Activated CD8-positive, alpha-beta memory T cell treated with anti-CD3 and anti-CD28 coated beads, Interleukin-2, amount 50 U/mL, for 1 hour (primary cell): ENCODE data around the gene C1QTNF1.
"Not testable (repeated sequence)": the region's sequence is repeated elsewhere in the genome, so short reads cannot be mapped to it uniquely, and the experiment has no call there.

Source experiments
- DNase-seq: peaks from one replicate; pipeline ENCODE4 v3.0.0-alpha.2; 2020; ENCODE audit errors: extremely low read depth

The C1QTNF1 gene

GRCh38 chr17:79023180-79023705 is 726 bp upstream of the C1QTNF1 start:
- no peak for DNase-seq

GRCh38 chr17:79024901-79025737 is 1.1 kb downstream of the C1QTNF1 start:
- no peak for DNase-seq

GRCh38 chr17:79026376-79027273 is 2.7 kb downstream of the C1QTNF1 start:
- no peak for DNase-seq

- no peak for DNase-seq
Observed at GRCh38 chr17:79027274-79027924, 3.4 kb downstream of the C1QTNF1 start.

GRCh38 chr17:79027925-79028491 is 4.0 kb downstream of the C1QTNF1 start:
- no peak for DNase-seq

- DNase-seq, result no peak
Observed at GRCh38 chr17:79028496-79029326, 4.7 kb downstream of the C1QTNF1 start.

GRCh38 chr17:79029327-79030009 is 5.5 kb downstream of the C1QTNF1 start:
- DNase-seq, result no peak

- DNase-seq, result not testable (repeated sequence)
Observed at GRCh38 chr17:79030636-79031035, 6.7 kb downstream of the C1QTNF1 start.

GRCh38 chr17:79031996-79032875 is 8.3 kb downstream of the C1QTNF1 start:
- DNase-seq, result no peak

- no peak for DNase-seq
Observed at GRCh38 chr17:79033046-79033616, 9.2 kb downstream of the C1QTNF1 start.

GRCh38 chr17:79033741-79034501 is 10.0 kb downstream of the C1QTNF1 start:
- no peak for DNase-seq

GRCh38 chr17:79034931-79035485 is 11.0 kb downstream of the C1QTNF1 start:
- DNase-seq, result no peak

- DNase-seq, result no peak
Observed at GRCh38 chr17:79035686-79036085, 11.7 kb downstream of the C1QTNF1 start.

- no peak for DNase-seq
Observed at GRCh38 chr17:79036181-79036580, 12.2 kb downstream of the C1QTNF1 start.

- DNase-seq, result no peak
Observed at GRCh38 chr17:79036596-79036995, 12.6 kb downstream of the C1QTNF1 start.

GRCh38 chr17:79038545-79039135 is 14.7 kb downstream of the C1QTNF1 start:
- no peak for DNase-seq

GRCh38 chr17:79039171-79039570 is 15.2 kb downstream of the C1QTNF1 start:
- no peak for DNase-seq
